MM.1S (cell line): ENCODE measurements around the gene ZNF615.

Experiments
- DNase-seq: peaks from one replicate; pipeline ENCODE4 v3.0.0-alpha.2; 2015
- H2AFZ ChIP-seq: fragments of 300-600 bp; sonication (generic); 2 replicates; pipeline ENCODE4 v1.6.0; 2016; ENCODE audit warnings: antibody characterized with exemption, low read length
- H3F3A ChIP-seq: fragments of 300-600 bp; sonication (generic); 2 replicates; pipeline ENCODE4 v1.6.1; 2016; ENCODE audit warnings: mild to moderate bottlenecking, antibody characterized with exemption, low read length, moderate library complexity, mixed read lengths; ENCODE audit not compliant: insufficient read depth
- H3K27ac ChIP-seq: fragments of 300-600 bp; sonication (generic); 2 replicates; pipeline ENCODE4 v1.5.1; 2016; ENCODE audit warnings: mild to moderate bottlenecking, low read length
- H3K27me3 ChIP-seq: fragments of 300-600 bp; sonication (generic); replicated peaks from 2 replicates; pipeline ENCODE4 v1.6.0; 2016; ENCODE audit warnings: low read length; ENCODE audit not compliant: insufficient read depth
- H3K36me3 ChIP-seq: fragments of 300-600 bp; sonication (generic); replicated peaks from 2 replicates; pipeline ENCODE4 v1.6.1; 2016; ENCODE audit warnings: mild to moderate bottlenecking, low read length, mixed read lengths; ENCODE audit not compliant: insufficient read depth
- H3K4me1 ChIP-seq: fragments of 300-600 bp; sonication (generic); 2 replicates; pipeline ENCODE4 v1.6.1; 2016; ENCODE audit warnings: low read length, mixed read lengths
- H3K4me2 ChIP-seq: fragments of 300-600 bp; sonication (generic); 2 replicates; pipeline ENCODE4 v1.6.0; 2016; ENCODE audit warnings: low read depth, low read length
- H3K4me3 ChIP-seq: fragments of 300-600 bp; sonication (generic); 2 replicates; pipeline ENCODE4 v1.5.1; 2016; ENCODE audit warnings: low read length, mixed read lengths
- H3K79me2 ChIP-seq: fragments of 300-600 bp; sonication (generic); 2 replicates; pipeline ENCODE4 v1.6.1; 2016; ENCODE audit warnings: mixed run types, low read length, mixed read lengths
- H3K9ac ChIP-seq: fragments of 300-600 bp; sonication (generic); 2 replicates; pipeline ENCODE4 v1.6.1; 2016; ENCODE audit warnings: low read length, mixed read lengths
- H3K9me2 ChIP-seq: fragments of 300-600 bp; sonication (generic); replicated peaks from 2 replicates; pipeline ENCODE4 v1.6.1; 2016; ENCODE audit warnings: mild to moderate bottlenecking, low read length, mixed read lengths; ENCODE audit not compliant: insufficient read depth
- H3K9me3 ChIP-seq: fragments of 300-600 bp; sonication (generic); replicated peaks from 2 replicates; pipeline ENCODE4 v1.6.1; 2016; ENCODE audit warnings: mild to moderate bottlenecking, low read length, mixed read lengths; ENCODE audit not compliant: insufficient read depth
- H4K20me1 ChIP-seq: fragments of 300-600 bp; sonication (generic); 2 replicates; pipeline ENCODE4 v1.6.1; 2016; ENCODE audit warnings: mild to moderate bottlenecking, low read length, moderate library complexity, mixed read lengths; ENCODE audit not compliant: insufficient read depth
- CTCF ChIP-seq: fragments of 300-600 bp; sonication (generic); IDR thresholded peaks from 2 replicates; pipeline ENCODE4 v1.5.1; 2016; ENCODE audit warnings: antibody characterized with exemption, low read length, mixed read lengths
- EZH2 ChIP-seq: fragments of 300-600 bp; sonication (generic); optimal IDR thresholded peaks from 2 replicates; pipeline ENCODE3; 2017; ENCODE audit warnings: low read depth, mild to moderate bottlenecking, antibody characterized with exemption, low read length, mixed read lengths
- EZH2phosphoT487 ChIP-seq: fragments of 300-600 bp; sonication (generic); IDR thresholded peaks from 2 replicates; pipeline ENCODE4 v1.6.1; 2018; ENCODE audit warnings: antibody characterized with exemption, low read length

The ZNF615 gene

GRCh38 chr19:52020506-52020905, 12.5 kb upstream of the ZNF615 start:
- Histone ChIP-seq H3K9me2 (no peaks in the 10 kb centered on the region), H3K4me2 (no peak overlapping the region), H3K36me3 (peaks cover 11% of the 10 kb centered on the region; the same call in 1 of the 2 replicates), H3F3A (no peaks in the 10 kb centered on the region), H3K4me1 (no peaks in the 10 kb centered on the region), H4K20me1 (no peaks in the 10 kb centered on the region), H3K9me3 (no peaks in the 10 kb centered on the region), H3K79me2 (no peaks in the 10 kb centered on the region), H3K4me3 (no peak overlapping the region), H2AFZ (no peak overlapping the region), H3K27ac (no peak overlapping the region), H3K9ac (no peak overlapping the region), H3K27me3 (no peaks in the 10 kb centered on the region)
- no peak for DNase-seq
- TF ChIP-seq EZH2 = no peak

- DNase-seq = no peak
- H3K79me2 ChIP-seq = no peaks in the 10 kb centered on the region
- H2AFZ ChIP-seq = no peak overlapping the region
- H3F3A ChIP-seq = no peaks in the 10 kb centered on the region
- no peaks in the 10 kb centered on the region for H3K9me2 ChIP-seq
- H3K4me3 ChIP-seq = no peak overlapping the region
- no peaks in the 10 kb centered on the region for H4K20me1 ChIP-seq
- no peak overlapping the region for H3K27ac ChIP-seq
- no peak overlapping the region for H3K9ac ChIP-seq
- no peaks in the 10 kb centered on the region for H3K36me3 ChIP-seq
- H3K4me1 ChIP-seq = no peaks in the 10 kb centered on the region
- H3K4me2 ChIP-seq = no peak overlapping the region
- TF ChIP-seq EZH2 = no peak
- TF ChIP-seq EZH2phosphoT487 = no peak
- no peak for TF ChIP-seq CTCF
- no peaks in the 10 kb centered on the region for H3K9me3 ChIP-seq
- H3K27me3 ChIP-seq = no peaks in the 10 kb centered on the region
Observed at GRCh38 chr19:52010674-52011073, 2.7 kb upstream of the ZNF615 start.

- Histone ChIP-seq H2AFZ (peak overlapping the region; percentile 88), H3K9me2 (no peaks in the 10 kb centered on the region), H3K79me2 (no peaks in the 10 kb centered on the region), H3K36me3 (no peaks in the 10 kb centered on the region), H4K20me1 (no peaks in the 10 kb centered on the region), H3K27me3 (no peaks in the 10 kb centered on the region), H3K4me3 (peak overlapping the region; percentile 66), H3K9ac (no peak overlapping the region), H3F3A (no peaks in the 10 kb centered on the region), H3K4me2 (peak overlapping the region; percentile 52; the same call in 1 of the 2 replicates), H3K27ac (no peak overlapping the region), H3K9me3 (no peaks in the 10 kb centered on the region), H3K4me1 (no peaks in the 10 kb centered on the region)
- TF ChIP-seq EZH2phosphoT487 (no peak), EZH2 (no peak), CTCF (no peak)
- DNase-seq = no peak
Observed at GRCh38 chr19:52007451-52007805, 583 bp downstream of the ZNF615 start.

- H3K36me3 ChIP-seq = no peaks in the 10 kb centered on the region
- TF ChIP-seq CTCF (no peak), EZH2 (no peak), EZH2phosphoT487 (no peak)
- H3K79me2 ChIP-seq = no peaks in the 10 kb centered on the region
- no peak overlapping the region for H3K27ac ChIP-seq
- no peaks in the 10 kb centered on the region for H3K4me1 ChIP-seq
- no peak overlapping the region for H3K4me3 ChIP-seq
- no peaks in the 10 kb centered on the region for H4K20me1 ChIP-seq
- H3K4me2 ChIP-seq = no peak overlapping the region
- no peak overlapping the region for H2AFZ ChIP-seq
- no peaks in the 10 kb centered on the region for H3F3A ChIP-seq
- DNase-seq = no peak
- no peaks in the 10 kb centered on the region for H3K27me3 ChIP-seq
- H3K9ac ChIP-seq = no peak overlapping the region
- H3K9me3 ChIP-seq = no peaks in the 10 kb centered on the region
- H3K9me2 ChIP-seq = no peaks in the 10 kb centered on the region
Observed at GRCh38 chr19:51994048-51994644, 13.9 kb downstream of the ZNF615 start.
